ENCODE measurements around the gene SEC63.

Gene SEC63

DNA sequence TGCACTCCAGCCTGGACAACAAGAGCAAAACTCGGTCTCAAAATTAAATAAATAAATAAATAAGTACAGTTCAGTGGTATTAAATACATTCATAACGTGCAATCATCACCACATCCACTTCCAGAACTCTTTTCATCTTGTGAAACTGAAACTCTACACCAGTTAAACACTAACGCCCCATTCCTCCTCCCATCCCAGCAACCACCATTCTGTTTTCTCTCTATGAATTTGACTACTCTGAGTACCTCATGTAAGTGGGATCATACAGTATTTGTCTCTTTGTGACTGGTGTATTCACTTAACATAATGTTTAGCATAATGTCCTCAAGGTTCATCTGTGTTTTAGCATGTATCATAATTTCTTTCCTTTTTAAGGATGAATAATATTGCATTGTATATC is 104.8 kb downstream of the SEC63 start:
- DNase-seq = no peak

DNA sequence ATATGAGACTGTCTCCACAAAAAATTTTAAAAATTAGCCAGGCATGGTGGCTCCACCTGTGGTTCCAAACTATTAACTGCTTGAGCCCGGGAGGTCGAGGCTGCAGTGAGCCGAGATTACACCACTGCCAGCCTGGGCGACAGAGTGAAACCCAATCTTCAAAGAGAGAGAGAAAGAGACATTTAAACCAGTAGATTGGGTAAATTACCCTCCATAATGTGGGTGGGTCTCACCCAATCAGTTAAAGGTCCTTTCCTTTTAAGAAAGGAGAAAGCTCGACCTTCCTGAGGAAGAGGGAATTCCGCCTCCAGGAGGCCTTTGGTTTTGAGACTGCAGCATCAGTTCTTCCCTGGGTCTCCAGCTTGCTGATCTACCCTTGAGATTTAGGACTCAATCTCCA is 108.7 kb downstream of the SEC63 start:
- no peak for DNase-seq

DNA sequence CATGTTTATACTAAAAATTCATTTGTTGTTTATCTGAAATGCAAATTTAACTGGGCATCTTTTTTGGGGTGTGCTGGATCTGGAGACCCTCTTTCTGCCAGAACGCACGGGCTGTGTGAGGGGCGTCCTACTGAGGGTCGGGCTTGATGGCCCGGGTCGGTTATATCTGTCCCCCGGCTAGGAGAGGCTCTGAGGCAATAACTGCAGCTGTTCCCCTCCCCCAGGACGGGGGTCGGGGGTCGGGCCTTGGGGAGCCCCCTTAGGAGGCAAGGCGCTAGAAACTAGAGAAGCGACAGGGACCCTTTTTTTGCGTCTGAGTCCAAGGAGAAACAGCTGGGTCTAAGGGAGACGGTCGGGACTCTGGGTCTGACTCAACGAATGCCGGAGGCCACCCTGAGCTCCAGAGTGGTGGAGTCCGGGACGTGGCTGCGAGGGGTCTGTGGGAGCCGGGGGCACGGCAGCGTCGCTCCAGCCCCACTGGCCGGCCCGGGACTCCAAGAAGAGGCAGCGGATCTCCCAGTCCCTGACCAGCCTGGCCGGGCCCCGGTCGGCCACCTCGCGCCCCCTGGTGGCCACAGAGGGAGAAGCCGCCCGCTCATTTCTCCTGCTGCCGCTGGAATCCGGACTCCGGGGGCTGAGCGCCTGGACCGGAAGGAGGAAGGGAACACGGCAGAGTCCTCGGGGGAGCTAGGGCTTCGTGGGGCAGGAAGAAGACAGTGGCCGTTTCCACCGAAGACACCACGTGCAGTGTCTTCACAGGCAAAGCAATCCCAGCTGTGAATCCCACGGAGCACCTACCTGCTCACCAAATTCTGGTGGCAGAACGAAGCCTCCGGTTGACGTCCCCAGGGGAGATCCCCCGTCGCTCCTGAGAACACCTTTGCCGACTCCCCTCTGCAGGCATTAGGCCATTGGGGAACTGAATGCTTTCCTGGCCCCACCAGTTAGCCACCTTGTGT is 109.9 kb downstream of the SEC63 start:
- DNase-seq = peak; percentile 94

DNA sequence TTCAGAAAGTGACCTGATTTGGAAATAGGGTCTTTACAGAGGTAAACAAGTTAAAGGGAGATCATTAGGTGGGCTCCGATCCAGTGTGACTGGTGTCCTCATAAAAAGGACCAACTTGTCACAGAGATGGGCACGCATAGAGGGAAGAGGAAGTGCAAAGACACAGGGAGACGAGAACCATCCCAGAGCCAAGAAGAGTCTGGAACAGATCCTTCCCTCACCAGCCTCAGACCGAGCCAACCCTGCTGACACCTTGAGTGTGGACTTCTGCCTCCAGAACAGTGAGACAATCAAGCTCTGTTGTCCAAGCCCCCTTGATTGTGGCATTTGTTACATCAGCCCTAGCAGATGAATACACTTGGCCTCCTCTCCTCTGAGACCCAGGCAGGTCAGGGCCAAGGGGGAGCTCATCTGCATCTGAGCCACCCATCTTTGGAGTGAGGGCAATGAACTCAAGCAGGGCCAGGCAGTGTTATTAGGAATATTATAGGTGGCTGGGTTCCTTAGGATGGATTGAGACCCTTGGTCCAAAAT is 111.7 kb downstream of the SEC63 start:
- DNase-seq = no peak

DNA sequence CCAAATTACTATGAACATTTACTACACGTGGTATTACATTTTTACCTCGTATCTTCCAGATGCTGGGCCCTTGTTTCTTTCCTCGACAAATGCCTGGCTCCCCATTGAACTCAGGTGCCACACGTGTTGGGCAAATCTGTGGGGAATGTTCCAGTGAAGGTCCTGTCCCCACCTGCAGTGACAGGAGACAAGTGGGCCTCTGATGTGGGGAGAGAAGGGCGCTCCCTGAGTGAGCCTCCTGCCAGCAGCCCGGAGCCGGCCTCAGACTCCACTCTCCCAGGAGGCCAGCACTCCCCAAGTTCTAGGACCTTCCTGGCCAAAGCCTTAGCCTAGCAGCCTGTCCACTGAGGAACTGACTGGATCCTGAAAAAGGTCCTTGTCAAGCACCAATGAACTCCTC is 112.2 kb downstream of the SEC63 start:
- DNase-seq = no peak

DNA sequence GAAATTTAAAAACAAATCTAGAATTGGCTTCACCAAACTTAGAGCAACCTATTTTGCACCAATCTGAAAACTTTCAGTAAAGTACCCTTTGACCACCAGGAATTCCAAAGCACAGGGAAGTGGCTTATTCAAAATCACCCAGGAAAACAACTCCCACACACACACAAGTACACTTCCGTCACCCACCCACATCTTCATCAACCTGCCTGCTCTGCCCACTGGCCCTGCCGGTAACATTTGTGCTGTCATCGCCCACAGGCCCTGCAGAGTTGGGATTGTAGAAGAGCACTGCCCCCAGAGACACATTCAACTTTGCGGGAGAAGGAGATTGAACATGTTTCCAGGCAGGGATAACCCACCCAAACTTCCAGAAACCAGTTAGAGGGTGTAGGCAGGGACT is 114.6 kb downstream of the SEC63 start:
- no peak for DNase-seq

DNA sequence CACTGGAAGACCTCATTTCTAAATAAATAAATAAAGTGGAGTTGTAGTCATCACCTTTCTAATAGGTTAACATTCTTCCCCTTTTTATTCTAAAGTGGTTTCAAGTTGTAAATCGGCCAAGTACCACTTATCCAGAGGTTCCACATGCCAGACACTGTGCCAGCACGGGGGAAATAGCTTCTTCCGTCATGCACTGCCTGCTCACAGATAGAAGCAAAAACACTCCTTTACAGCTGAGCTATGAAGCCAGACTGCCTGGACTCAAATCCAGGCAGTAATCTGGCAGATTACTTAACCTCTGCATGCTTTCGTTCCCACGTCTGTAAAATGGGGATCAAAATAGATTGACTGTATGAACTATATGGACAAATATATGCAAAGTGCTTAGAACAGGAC is 116.7 kb downstream of the SEC63 start:
- DNase-seq = no peak

DNA sequence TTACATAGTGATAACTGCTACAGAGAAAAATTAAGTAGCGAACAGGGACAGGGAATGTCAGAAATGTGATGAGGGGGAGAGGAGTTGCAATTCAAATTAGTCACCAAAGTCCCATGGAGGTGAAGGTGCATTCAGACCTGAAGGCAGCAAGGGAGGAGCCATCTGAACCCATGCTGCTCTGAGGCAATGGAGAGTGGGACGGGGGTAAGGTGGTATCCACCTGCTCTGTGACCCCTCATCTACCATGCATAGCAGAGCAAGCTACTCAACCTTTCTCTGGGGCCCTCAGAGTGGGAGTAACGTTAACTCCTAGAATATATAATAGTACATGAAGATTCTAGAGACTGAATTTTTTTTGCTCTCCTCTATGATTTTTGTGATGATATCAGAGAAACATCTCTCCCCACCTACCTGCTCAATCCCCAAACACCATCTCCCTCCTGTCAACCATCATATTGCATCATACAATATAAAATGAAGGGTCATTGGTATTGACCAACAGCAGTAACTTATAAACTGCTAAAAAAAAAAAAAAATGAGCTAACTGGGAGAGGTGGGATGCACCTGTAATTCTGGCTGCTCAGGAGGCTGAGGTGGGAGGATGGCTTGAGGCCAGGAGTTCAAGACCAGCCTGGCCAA is 117.3 kb downstream of the SEC63 start:
- no peak for DNase-seq

DNA sequence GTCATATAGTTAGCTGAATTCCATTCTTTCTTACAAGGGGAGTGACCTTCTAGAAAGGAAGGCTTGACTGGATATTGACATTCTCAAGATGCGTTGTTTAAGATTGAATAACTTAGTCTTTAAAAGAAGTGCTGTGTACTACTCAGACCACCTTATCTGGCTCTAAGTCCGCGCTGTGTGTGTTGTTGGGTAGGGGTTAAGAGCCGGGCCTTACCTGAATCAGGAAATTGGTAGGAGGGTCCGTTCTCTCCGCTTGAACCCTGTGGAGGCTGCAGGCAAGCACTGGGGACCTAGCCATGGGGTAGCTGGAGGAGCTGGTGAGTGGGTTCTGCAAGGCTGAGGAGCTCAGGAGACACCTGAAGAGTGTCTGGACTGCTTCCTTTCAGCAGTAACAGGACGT is 124.9 kb downstream of the SEC63 start:
- DNase-seq = no peak

DNA sequence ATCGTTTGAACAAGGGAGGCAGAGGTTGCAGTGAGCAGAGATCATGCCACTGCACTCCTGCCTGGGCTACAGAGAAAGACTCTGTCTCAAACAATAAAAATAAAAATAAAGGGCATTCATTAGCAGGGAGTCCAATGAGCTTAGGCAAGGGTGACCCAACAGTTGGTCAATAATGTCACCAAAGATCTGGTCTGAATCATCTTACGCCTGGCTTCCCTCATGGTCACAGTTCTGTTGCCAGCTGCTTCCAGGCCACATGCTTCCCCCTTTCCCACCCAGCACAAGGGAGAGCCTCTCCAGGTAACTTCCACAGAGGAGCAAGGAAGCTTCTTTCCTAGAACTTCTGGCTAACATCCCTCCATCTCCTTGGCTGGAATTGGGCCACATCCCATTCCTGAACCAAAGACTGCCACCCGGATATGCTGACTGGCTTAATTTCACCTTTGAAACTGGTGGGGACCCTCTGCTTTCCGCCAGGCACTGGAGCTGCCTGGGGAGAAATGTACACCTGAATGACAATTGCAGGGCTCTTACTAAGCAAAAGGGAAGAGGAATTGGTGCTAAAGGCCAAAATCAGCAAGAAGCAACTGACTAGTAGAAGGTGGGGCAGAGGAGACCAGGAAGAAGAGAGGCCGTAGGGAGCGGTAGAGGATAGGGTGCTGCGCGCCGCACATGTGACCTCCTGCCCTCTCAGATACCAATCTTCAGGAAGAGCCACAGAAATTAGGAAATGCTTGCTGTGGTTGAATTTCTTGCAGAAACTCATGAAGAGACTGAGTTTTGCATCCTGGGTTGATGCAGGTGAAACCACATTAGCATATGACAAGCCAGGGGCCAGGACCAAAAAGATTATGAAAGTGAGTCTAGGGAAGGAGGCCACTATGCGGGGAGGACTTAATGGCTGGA is 125.6 kb downstream of the SEC63 start:
- no peak for DNase-seq

DNA sequence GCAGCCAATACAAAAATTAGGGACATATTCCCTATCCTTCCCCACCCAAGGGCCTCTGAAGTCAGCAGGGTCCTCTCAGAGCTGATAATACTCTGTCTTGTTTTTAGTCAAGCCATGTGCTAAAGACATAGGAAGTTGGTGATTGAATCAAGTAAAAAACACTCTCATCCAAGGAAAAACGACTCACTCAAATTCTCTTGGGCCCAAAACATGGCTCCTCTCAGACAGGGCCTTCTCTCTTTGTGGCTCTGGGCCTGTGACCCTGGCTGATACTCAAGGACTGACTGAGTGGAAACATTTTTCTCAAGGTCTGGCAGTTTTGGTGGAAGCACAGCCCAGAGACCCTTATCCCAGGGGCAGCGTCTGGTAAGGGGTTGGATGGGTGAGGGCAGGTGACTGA is 127.9 kb downstream of the SEC63 start:
- no peak for DNase-seq

DNA sequence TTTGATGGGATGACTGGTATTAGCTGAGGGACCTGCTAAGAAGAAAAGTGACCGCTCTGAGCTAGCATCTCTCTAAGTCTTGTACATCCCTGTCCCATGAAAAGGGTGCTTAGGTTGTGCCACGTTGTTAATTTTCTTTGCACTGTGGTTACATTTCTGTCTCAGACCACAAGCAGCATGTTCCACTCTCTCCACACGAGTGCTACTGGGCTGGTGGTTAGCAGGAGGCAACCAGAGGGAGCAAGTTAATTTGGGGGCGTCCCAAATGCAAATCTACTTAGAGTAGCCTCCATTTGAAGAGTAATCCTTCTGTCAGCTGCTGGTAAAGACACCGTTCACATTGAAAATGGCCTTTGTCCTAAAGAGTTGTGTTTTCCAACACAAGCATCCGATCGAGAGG is 130.5 kb downstream of the SEC63 start:
- no peak for DNase-seq

DNA sequence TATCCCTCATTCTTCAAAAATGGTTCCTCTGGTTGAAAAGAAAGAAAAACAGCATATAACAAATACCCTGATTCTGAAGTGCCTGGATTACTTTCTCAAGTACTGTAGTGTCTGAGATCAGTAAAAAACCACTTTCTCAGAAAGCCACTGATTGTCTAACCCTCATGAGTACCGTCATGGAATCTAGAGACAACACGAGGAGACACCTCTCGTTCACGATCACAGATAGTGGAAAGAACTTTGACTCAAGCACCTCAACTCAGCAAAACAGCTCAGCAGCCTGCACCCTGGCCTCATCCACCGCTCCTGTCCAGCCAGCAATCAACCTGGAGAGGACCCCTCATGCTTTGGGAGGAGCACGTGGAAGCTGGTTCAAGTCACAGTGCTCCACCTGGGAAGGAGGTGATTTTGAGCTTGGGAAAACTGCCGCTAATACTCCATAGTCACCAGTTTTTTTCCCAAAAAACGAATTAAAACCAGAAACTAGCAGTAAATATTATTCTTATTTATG is 134.9 kb downstream of the SEC63 start:
- no peak for DNase-seq

DNA sequence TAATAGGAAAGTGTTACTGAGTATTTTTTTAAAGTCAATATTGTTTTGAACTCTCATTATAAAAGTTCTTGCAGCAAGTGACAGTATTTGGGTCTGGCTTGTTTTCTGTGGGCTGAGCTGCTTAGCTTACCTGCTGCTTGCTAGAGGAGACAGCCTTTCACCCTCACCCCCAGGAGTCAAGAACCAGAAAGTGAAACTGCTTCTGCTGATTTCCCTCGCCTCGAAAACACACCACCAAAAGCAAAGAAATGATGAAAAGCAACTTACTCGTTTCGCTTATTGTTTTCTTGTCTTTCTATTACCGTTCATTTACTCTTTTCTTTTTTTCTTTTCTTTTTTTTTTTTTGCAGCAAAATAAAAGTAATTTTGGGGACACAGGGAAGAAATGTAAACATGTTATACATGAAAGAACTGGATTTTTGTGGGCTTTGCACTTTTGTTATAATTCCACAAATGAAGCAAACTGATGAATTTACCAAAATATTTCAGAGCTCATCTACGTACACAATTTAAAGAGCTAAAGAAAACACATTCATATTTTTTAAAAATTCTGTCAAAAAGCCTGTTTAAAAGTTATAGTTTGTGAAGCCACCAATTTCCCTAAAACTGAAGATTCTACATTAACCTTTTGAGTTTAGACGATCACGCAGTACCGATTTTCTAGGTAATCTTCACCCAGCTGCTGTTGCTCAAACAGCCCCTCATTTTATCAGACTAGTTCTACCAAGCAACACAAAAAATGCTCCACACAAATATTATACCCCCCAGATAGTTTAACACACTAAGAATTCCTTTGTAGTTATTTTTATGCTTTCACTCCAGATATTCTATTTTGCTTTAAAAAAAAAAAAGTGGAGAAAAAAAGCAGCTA is 135.6 kb downstream of the SEC63 start:
- no peak for DNase-seq

DNA sequence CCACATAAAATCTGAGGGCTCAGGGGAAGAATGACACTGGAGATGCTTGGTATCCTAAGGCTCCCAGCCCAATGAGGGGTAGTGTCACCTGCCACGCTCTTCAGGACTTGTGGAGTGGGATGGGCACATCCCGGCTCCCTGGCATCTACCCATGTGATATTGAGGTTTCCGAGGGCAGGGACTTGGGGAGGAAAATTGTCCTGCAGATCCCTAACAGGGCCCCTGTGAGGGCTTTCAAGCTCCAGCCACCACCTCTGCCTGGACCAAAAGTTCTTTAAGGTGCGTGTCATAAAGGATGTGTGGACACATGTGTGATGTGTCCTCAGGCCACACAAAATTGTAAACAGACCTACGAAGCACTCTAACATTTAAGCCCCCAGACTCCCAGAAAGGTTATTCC is 136.4 kb downstream of the SEC63 start:
- no peak for DNase-seq

DNA sequence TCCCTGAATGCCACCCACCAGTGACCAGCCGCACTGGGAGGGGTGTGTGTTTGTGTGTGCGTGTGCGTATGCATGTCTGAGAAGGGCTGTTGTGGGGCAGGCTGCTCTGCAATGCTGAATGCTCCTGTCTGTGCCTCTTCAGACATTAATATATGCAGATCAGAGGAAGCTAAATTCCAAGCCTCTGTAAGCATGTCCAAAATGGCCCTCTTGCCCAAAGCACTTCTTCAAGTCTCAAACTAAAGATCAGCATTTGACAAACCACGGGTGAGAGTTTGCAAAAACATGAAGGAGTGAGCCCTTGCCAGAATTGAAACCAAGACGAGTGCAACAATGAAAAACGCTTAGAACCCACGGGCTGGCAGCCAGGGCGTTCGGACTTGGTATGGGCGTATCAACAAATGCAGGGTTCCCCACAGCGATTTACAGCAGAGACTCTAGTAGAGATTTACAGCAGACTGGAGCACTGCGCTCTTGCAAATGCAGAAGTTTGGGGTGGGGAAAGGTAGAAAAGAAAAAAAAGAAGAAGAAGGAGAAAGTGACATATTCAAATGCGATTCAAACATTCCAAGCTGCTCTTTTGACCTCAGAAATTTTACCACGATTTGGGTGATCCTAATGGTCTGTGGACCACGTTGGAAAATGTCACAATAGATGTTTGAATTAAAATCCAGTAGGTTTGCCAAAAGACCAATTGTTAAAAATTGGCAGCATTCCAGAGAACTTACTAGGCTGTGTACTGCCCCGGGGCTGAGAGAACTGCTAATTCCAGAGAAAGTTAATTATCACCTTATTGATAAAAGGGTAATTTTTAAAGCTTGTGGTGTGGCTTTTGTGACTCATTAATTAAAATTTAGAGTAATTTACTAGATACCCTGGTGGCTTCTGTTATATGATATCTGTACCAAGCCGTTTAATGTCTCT is 137.4 kb downstream of the SEC63 start:
- peak; percentile 67 for DNase-seq

DNA sequence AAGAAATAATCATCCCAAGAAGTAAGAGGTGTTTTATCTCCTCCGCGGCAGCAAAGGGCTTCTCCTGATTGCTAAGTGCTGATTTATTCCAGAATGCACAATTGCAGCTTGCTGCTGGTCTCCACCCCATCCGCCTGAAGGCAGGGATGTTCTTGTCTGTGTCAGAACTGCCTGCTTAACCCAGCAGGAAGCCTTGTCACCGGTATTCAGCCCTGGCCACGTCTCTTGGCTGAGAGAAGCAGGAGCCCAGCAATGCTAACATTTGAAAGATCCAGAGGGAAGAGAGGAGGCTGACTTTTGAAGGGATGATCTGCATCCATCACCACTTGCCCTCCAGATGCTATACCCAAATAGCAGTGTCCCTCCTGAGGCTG is 138.1 kb downstream of the SEC63 start:
- no peak for DNase-seq

DNA sequence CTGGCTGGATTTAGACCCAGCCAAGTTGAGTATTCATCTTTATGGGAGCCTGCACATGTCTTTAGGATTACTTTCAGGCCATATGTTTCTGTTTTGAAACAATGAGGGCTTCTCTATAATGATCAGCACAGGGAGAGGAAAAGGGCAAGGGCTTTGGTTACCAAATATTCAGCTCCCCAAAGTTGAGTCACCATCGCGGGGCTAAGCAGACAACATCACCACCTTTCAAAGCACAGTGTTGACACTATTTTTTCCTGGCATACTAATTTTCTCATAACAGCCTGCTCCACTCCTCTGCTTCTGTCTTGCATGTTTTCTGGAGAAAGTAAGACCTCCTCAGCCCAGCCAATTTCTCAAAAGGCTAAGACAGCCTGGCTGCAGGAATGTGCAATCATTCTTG is 138.8 kb downstream of the SEC63 start:
- no peak for DNase-seq

DNA sequence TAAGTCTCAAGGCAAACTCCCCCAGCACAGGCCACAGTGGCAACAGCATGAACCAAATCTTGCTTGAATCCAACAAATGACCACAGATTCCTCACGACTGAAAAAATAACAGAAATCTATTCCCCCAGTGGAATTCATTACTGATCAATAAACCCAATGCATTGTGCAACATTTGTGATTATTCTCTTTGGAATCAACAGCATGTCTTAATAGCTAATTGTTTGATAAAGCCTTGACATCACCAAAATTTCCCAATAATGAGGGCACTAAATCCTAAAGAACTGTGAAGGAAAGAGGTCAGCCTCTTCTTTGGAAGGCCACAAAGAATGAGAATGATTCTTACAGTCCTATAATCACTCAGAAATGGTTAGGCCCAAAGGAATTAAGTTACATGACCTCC is 139.7 kb downstream of the SEC63 start:
- no peak for DNase-seq

DNA sequence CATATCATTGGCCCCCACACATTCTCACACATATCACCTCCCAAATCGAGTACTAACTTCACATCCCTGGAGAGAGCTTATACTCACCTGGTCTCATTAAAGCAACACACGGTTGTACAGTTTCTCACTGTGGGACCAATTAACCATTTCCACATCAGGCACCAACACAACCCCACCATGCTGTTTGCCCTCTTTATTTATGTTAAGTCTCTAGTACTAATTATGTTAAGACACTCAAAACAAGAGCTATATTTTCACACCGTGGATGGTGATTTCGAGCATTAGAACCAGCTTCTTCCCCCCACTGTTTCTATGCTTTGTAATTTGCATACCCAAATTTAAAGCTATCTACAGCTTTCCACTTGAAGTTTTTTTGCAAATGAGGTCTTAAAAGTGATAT is 140.2 kb downstream of the SEC63 start:
- DNase-seq = no peak
